B cell (primary cell): ENCODE data around the gene SMARCA4. TPM values are rescaled to one million over a fixed set of nuclear protein-coding genes. Genes with fewer than 3 reads are reported as not detected.

ENCODE experiments used
- ATAC-seq: fragments of 200-7000 bp; cut with Tn5 transposase; one replicate; pipeline ENCODE4 v1.10.0; 2021; ENCODE audit warnings: low read depth, mild to moderate bottlenecking, moderate number of reproducible peaks, moderate library complexity
- CTCF ChIA-PET: fragments of 350-600 bp; sonication (Branson Sonifier 250); formaldehyde crosslinking; loops from one replicate; lab custom pipeline; 2021; ENCODE audit warnings: antibody characterized with exemption, inconsistent platforms; lab: Charles Lee
- POLR2A ChIA-PET: fragments of 350-600 bp; sonication (Branson Sonifier 250); formaldehyde crosslinking; loops from one replicate; lab custom pipeline; 2021; ENCODE audit warnings: antibody characterized with exemption; lab: Charles Lee
- DNase-seq: peaks from one replicate; pipeline ENCODE4 v3.0.0; 2013
- H2AFZ ChIP-seq: 2 replicates; pipeline ENCODE4 v1.6.1; 2012; ENCODE audit warnings: mild to moderate bottlenecking, low read depth, low read length; ENCODE audit not compliant: insufficient read depth, poor library complexity, severe bottlenecking
- H3K27ac ChIP-seq, 2 donors: 1 replicate in 1 of 2; 2 replicates in 1 of 2; pipeline ENCODE4 v1.5.1; 2012 to 2013; ENCODE audit warnings: low read length in 2 of 2, mild to moderate bottlenecking in 2 of 2, moderate library complexity in 1 of 2
- H3K27me3 ChIP-seq, 4 experiments: fragments of 200-600 bp in 1 of 4; sonication (generic) in 1 of 4; replicated peaks in 1 of 4; 1 replicate in 2 of 4; 2 replicates in 2 of 4; pipeline versions ENCODE4 v1.6.1 to v1.7.0; 2013 to 2016; ENCODE audit warnings: low read length in 3 of 4, mild to moderate bottlenecking in 2 of 4, mixed read lengths in 1 of 4, moderate library complexity in 1 of 4; ENCODE audit not compliant: insufficient read depth in 4 of 4, control insufficient read depth in 3 of 4; ENCODE audit errors: control extremely low read depth in 1 of 4
- H3K36me3 ChIP-seq, 2 experiments: replicated peaks in 1 of 2; 1 replicate in 1 of 2; 2 replicates in 1 of 2; pipeline versions ENCODE4 v1.6.1 to v1.7.1; 2013; ENCODE audit warnings: low read length in 1 of 2; ENCODE audit not compliant: insufficient read depth in 2 of 2, control insufficient read depth in 1 of 2; ENCODE audit errors: control extremely low read depth in 1 of 2, extremely low read depth in 1 of 2
- H3K4me1 ChIP-seq, 2 donors: fragments of 200-600 bp in 1 of 2; sonication (generic) in 1 of 2; 1 replicate in 1 of 2; 2 replicates in 1 of 2; pipeline versions ENCODE4 v1.5.1 to v1.6.1; 2013 to 2017; ENCODE audit warnings: low read length in 2 of 2; ENCODE audit not compliant: control insufficient read depth in 2 of 2, insufficient read depth in 2 of 2
- H3K4me2 ChIP-seq: replicated peaks from 2 replicates; pipeline ENCODE3; 2012; ENCODE audit warnings: mild to moderate bottlenecking, low read depth, low read length; ENCODE audit not compliant: poor library complexity, severe bottlenecking
- H3K4me3 ChIP-seq, 5 experiments: fragments of 200-600 bp in 1 of 5; sonication (generic) in 1 of 5; 1 replicate in 3 of 5; 2 replicates in 2 of 5; pipeline versions ENCODE4 v1.5.1 to v1.7.0; 2011 to 2016; ENCODE audit warnings: low read length in 4 of 5, mild to moderate bottlenecking in 4 of 5, low read depth in 2 of 5, control low read depth in 1 of 5, moderate library complexity in 1 of 5; ENCODE audit not compliant: insufficient read depth in 1 of 5; ENCODE audit errors: control extremely low read depth in 1 of 5, extremely low read depth in 1 of 5
- H3K79me2 ChIP-seq: fragments of 200-600 bp; sonication (generic); one replicate; pipeline ENCODE4 v1.6.0; 2016; ENCODE audit warnings: low read length; ENCODE audit not compliant: control insufficient read depth, insufficient read depth
- H3K9ac ChIP-seq: fragments of 200-600 bp; sonication (generic); 2 replicates; pipeline ENCODE4 v1.6.1; 2017; ENCODE audit warnings: mild to moderate bottlenecking, low read length, moderate library complexity
- H3K9me3 ChIP-seq, 3 donors: one replicate each; pipeline versions ENCODE4 v1.6.1 to v1.7.1; 2013; ENCODE audit warnings: low read length in 2 of 3; ENCODE audit not compliant: control insufficient read depth in 2 of 3, insufficient read depth in 1 of 3; ENCODE audit errors: control extremely low read depth in 1 of 3
- H4K20me1 ChIP-seq: 2 replicates; pipeline ENCODE4 v1.6.0; 2012; ENCODE audit warnings: mild to moderate bottlenecking, low read length; ENCODE audit not compliant: insufficient read depth, control insufficient read depth, poor library complexity, severe bottlenecking
- H3K27ac Mint-ChIP-seq: one replicate; pipeline ENCODE4 v1.8.0; 2021; ENCODE audit warnings: mixed read lengths
- H3K27me3 Mint-ChIP-seq: one replicate; pipeline ENCODE4 v1.8.0; 2021; ENCODE audit warnings: mixed read lengths
- H3K4me1 Mint-ChIP-seq: one replicate; pipeline ENCODE4 v1.8.0; 2021; ENCODE audit warnings: mixed read lengths
- H3K4me3 Mint-ChIP-seq: one replicate; pipeline ENCODE4 v1.8.0; 2021; ENCODE audit warnings: mixed read lengths
- H3K9me3 Mint-ChIP-seq: one replicate; pipeline ENCODE4 v1.8.0; 2022; ENCODE audit warnings: mixed read lengths; ENCODE audit not compliant: insufficient read depth
- EZH2 ChIP-seq: IDR thresholded peaks from 2 replicates; pipeline ENCODE4 v1.6.1; 2012; ENCODE audit warnings: borderline replicate concordance, low read depth, mild to moderate bottlenecking, moderate library complexity, low read length; ENCODE audit not compliant: insufficient read depth, poor library complexity, severe bottlenecking
- WGBS: methylation state at CpG from one replicate; pipeline ENCODE4 v1.1.5; 2013; ENCODE audit warnings: missing lambda C conversion rate; ENCODE audit not compliant: insufficient coverage; 5-methylcytosine and 5-hydroxymethylcytosine counted together
- intact Hi-C: fragments of 100-400 bp; cut with micrococcal nuclease; formaldehyde crosslinking; loops from one replicate; pipeline ENCODE4 v1.10.0; 2022
- polyA plus RNA-seq: library from polyadenylated mRNA; depleted of rRNA; stranded (reverse); fragments of >200 nt; gene quantifications from 2 replicates; pipeline ENCODE4 v1.2.3, GENCODE V29; 2012
- total RNA-seq, 2 donors: library from RNA; stranded (reverse); fragments of 120-200 nt in 1 of 2; gene quantifications; 1 replicate in 1 of 2; 2 replicates in 1 of 2; pipeline versions ENCODE4 v1.2.3 to v1.2.4, GENCODE V29; 2013 to 2022
- TF ChIP-seq, protein P1 (sequence below): fragments of 200-600 bp; IDR thresholded peaks from one replicate; pipeline ENCODE4 v1.8.0; 2022; ENCODE audit warnings: antibody characterized with exemption, mild to moderate bottlenecking

SMARCA4 gene
- total and polyA plus RNA-seq, 2 donors (not counting 1 experiment from before 2014, with no cell fraction given), result 49.7 to 82.3 TPM

DNA sequence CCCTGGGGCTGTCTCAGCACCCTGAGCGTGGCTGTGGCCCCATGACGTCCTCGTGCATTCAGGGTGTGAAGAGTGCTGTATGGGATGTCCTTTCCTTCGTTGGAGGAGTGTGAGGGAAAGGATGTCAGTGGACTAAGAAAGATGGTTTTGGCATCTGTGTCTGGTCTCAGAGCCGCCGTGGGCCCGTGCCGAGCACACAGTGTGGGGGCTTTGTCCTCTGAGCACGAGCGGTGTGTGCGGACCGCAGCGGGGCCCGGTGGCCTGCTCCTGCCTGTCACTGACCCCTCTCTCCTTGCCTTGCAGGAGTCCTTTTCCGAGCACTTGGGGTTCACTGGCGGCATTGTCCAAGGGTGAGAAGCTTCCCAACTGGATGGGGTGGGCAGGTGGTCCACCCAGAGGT is 65.2 kb downstream of the SMARCA4 start:
- peaks cover 0 to 79% of the 10 kb centered on the region in 2 experiments for H3K36me3 ChIP-seq

DNA sequence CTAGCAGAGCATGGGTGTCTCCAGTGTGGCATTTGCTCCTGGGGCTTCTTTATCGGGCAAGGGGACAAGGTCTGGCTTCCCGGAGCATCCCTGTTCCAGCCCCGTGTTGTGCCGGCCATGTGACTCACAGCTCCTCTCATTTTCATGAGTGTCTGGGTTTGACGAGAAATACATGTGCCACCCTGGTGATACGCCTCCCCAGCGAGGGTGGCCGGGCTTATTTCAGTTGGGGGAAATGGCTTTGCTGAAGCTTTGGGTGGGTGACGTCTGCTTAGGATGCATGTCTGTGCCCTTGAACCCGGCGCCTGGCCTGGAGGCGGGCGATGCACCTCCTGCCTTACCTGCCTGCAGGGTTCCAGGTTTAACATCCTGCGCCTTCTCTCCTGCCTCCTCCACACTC is 66.6 kb downstream of the SMARCA4 start:
- 100% methylated on average over 11 of the region's 14 CpGs for WGBS
- no peaks in the 10 kb centered on the region for H4K20me1 ChIP-seq
- POLR2A ChIA-PET, result no interaction called here
- ATAC-seq (no peak), DNase-seq (no peak)
- no peak overlapping the region for H3K4me3 ChIP-seq
- H3K4me2 ChIP-seq, result no peak overlapping the region
- Mint-ChIP-seq H3K4me3 (no peak overlapping the region), H3K4me1 (no peaks in the 10 kb centered on the region), H3K27ac (no peak overlapping the region), H3K9me3 (no peaks in the 10 kb centered on the region), H3K27me3 (no peaks in the 10 kb centered on the region)
- H3K4me1 ChIP-seq, result no peaks in the 10 kb centered on the region
- intact Hi-C loops, result no loop called here
- H3K27ac ChIP-seq, result no peak overlapping the region
- peaks cover 3 to 77% of the 10 kb centered on the region in 2 experiments for H3K36me3 ChIP-seq
- no peaks in the 10 kb centered on the region for H3K9me3 ChIP-seq
- H3K79me2 ChIP-seq, result no peaks in the 10 kb centered on the region
- no peaks in the 10 kb centered on the region for H3K27me3 ChIP-seq
- TF ChIP-seq EZH2, result no peak
- TF ChIP-seq, protein P1, sequence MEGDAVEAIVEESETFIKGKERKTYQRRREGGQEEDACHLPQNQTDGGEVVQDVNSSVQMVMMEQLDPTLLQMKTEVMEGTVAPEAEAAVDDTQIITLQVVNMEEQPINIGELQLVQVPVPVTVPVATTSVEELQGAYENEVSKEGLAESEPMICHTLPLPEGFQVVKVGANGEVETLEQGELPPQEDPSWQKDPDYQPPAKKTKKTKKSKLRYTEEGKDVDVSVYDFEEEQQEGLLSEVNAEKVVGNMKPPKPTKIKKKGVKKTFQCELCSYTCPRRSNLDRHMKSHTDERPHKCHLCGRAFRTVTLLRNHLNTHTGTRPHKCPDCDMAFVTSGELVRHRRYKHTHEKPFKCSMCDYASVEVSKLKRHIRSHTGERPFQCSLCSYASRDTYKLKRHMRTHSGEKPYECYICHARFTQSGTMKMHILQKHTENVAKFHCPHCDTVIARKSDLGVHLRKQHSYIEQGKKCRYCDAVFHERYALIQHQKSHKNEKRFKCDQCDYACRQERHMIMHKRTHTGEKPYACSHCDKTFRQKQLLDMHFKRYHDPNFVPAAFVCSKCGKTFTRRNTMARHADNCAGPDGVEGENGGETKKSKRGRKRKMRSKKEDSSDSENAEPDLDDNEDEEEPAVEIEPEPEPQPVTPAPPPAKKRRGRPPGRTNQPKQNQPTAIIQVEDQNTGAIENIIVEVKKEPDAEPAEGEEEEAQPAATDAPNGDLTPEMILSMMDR, result no peak
- CTCF ChIA-PET, result interaction anchor here (1.5 kb wide), 1 partner anchor 99 kb away, joined by 4 read pairs; no protein-coding TSS in a partner anchor
- no peak overlapping the region for H3K9ac ChIP-seq
- H2AFZ ChIP-seq, result no peak overlapping the region

More for the DNA sequence above, 65.2 kb downstream of the SMARCA4 start:
- CTCF ChIA-PET, result interaction anchor here (0.8 kb wide), 1 partner anchor 84 kb away, joined by 3 read pairs; no protein-coding TSS in a partner anchor
- H3K79me2 ChIP-seq, result no peaks in the 10 kb centered on the region
- 100% methylated on average over 13 of the region's 16 CpGs for WGBS
- no peak overlapping the region for H3K4me3 ChIP-seq
- H3K4me2 ChIP-seq, result no peak overlapping the region
- no peaks in the 10 kb centered on the region for H3K27me3 ChIP-seq
- DNase-seq (no peak), ATAC-seq (no peak)
- H2AFZ ChIP-seq, result no peak overlapping the region
- Mint-ChIP-seq H3K9me3 (no peaks in the 10 kb centered on the region), H3K27ac (no peak overlapping the region), H3K4me1 (no peaks in the 10 kb centered on the region), H3K27me3 (no peaks in the 10 kb centered on the region), H3K4me3 (no peak overlapping the region)
- intact Hi-C loops, result no loop called here
- no peak overlapping the region for H3K27ac ChIP-seq
- POLR2A ChIA-PET, result no interaction called here
- TF ChIP-seq EZH2, result no peak
- TF ChIP-seq, protein P1, result no peak
- no peaks in the 10 kb centered on the region for H4K20me1 ChIP-seq
- no peak overlapping the region for H3K9ac ChIP-seq
- H3K4me1 ChIP-seq, result no peaks in the 10 kb centered on the region
- no peaks in the 10 kb centered on the region for H3K9me3 ChIP-seq
